Measurements from ENCODE around the gene FAM32A. TPM values are rescaled to one million over a fixed set of nuclear protein-coding genes. Genes with fewer than 3 reads are reported as not detected.

The FAM32A gene
- total and polyA plus RNA-seq, 10 of the 15 experiments (the other 5 are each of a cell fraction or from before 2014, with no cell fraction given): 33.3 to 116 (median 71.9) TPM

DNA sequence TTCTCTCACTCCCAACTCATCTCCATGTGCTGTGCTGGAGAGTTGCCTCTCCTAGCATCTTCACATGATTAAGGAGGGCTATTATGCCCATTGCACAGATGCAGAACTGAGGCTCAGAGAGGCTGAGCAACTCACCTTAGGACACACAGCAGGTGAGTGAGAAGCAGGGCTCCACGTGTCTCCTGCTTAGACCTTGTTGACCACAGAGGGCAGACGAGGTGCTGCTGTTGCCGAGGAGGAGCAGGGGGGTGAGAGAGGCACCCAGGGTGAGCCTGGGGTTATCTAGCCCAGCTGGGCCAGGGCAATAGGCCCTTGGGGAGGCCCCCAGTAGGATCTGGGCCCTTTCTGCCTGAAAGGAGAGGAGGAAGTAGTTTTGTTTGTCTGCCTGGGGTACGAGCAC lies 44.2 kb upstream of the FAM32A start (continued):
- peak; percentile 51; the same call in 1 of the 2 replicates for TF ChIP-seq IRF4 (IDR thresholded peaks at IDR 0.05; ENCODE audit: low read depth, low read length)
- TF ChIP-seq SMARCA5 (IDR thresholded peaks at IDR 0.05): peak; percentile 100
- TF ChIP-seq HDGF (IDR thresholded peaks at IDR 0.05): no peak
- TF ChIP-seq SPI1 (IDR thresholded peaks at IDR 0.05; ENCODE audit: borderline replicate concordance, insufficient read depth, low read depth, low read length): no peak; the same call in 1 of the 2 replicates
- peak; percentile 64; the same call in 1 of the 2 replicates for TF ChIP-seq DPF2 (IDR thresholded peaks at IDR 0.05)
- 0 out of 2 replicates have a peak, but pooled peaks have one; percentile 15 for TF ChIP-seq MXI1 (IDR thresholded peaks at IDR 0.05; ENCODE audit: low read depth, low read length)
- TF ChIP-seq, protein P1, sequence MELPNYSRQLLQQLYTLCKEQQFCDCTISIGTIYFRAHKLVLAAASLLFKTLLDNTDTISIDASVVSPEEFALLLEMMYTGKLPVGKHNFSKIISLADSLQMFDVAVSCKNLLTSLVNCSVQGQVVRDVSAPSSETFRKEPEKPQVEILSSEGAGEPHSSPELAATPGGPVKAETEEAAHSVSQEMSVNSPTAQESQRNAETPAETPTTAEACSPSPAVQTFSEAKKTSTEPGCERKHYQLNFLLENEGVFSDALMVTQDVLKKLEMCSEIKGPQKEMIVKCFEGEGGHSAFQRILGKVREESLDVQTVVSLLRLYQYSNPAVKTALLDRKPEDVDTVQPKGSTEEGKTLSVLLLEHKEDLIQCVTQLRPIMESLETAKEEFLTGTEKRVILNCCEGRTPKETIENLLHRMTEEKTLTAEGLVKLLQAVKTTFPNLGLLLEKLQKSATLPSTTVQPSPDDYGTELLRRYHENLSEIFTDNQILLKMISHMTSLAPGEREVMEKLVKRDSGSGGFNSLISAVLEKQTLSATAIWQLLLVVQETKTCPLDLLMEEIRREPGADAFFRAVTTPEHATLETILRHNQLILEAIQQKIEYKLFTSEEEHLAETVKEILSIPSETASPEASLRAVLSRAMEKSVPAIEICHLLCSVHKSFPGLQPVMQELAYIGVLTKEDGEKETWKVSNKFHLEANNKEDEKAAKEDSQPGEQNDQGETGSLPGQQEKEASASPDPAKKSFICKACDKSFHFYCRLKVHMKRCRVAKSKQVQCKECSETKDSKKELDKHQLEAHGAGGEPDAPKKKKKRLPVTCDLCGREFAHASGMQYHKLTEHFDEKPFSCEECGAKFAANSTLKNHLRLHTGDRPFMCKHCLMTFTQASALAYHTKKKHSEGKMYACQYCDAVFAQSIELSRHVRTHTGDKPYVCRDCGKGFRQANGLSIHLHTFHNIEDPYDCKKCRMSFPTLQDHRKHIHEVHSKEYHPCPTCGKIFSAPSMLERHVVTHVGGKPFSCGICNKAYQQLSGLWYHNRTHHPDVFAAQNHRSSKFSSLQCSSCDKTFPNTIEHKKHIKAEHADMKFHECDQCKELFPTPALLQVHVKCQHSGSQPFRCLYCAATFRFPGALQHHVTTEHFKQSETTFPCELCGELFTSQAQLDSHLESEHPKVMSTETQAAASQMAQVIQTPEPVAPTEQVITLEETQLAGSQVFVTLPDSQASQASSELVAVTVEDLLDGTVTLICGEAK (IDR thresholded peaks at IDR 0.05; ENCODE audit: borderline replicate concordance): no peak
- TF ChIP-seq ESRRA (IDR thresholded peaks at IDR 0.05; ENCODE audit: low read length): peak; percentile 19; the same call in 1 of the 2 replicates
- TF ChIP-seq YY1 (IDR thresholded peaks at IDR 0.05; ENCODE audit: low read depth, low read length): 0 out of 2 replicates have a peak, but pooled peaks have one; percentile 13
- TF ChIP-seq, protein P2, sequence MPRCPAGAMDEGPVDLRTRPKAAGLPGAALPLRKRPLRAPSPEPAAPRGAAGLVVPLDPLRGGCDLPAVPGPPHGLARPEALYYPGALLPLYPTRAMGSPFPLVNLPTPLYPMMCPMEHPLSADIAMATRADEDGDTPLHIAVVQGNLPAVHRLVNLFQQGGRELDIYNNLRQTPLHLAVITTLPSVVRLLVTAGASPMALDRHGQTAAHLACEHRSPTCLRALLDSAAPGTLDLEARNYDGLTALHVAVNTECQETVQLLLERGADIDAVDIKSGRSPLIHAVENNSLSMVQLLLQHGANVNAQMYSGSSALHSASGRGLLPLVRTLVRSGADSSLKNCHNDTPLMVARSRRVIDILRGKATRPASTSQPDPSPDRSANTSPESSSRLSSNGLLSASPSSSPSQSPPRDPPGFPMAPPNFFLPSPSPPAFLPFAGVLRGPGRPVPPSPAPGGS (IDR thresholded peaks at IDR 0.05; ENCODE audit: borderline replicate concordance, insufficient read depth, low read depth, low read length, poor library complexity, severe bottlenecking): peak; percentile 20
- TF ChIP-seq LARP7 (IDR thresholded peaks at IDR 0.05): peak; percentile 55; the same call in 1 of the 2 replicates
- TF ChIP-seq NBN (IDR thresholded peaks at IDR 0.05): 0 out of 2 replicates have a peak, but pooled peaks have one; percentile 52
- peak; percentile 98 for TF ChIP-seq ZNF217 (IDR thresholded peaks at IDR 0.05)
- peak; percentile 31; the same call in 1 of the 2 replicates for TF ChIP-seq RAD21 (IDR thresholded peaks at IDR 0.05; ENCODE audit: insufficient read depth, low read depth, low read length)
- TF ChIP-seq CREM (IDR thresholded peaks at IDR 0.05; ENCODE audit: low read depth): peak; percentile 55; the same call in 1 of the 2 replicates
